HL-60 (cell line): ENCODE data around the gene TM9SF3.

Experiments
- CTCF ChIP-seq: IDR thresholded peaks from one replicate; pipeline ENCODE4 v1.5.1; 2011; ENCODE audit warnings: low read length, control low read depth, inconsistent platforms; ENCODE audit not compliant: insufficient read depth
- REST ChIP-seq: IDR thresholded peaks from 2 replicates; pipeline ENCODE4 v1.6.1; 2012; ENCODE audit warnings: low read depth; ENCODE audit not compliant: insufficient replicate concordance

DNA sequence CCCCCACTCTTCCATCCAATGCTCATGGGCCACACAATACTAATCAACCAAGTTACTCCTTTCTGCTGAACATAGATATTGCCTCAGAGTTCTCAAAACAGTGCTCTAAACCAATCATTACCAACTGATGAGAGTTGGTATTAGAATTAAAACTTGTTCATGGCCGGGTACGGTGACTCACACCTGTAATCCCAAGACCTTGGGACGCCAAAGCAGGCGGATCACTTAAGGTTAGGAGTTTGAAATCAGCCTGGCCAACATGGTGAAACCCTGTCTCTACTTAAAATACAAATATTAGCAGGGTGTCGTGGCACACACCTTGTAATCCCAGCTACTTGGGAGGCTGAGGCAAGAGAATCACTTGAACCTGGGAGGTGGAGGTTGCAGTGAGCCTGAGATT, 8.2 kb downstream of the TM9SF3 start:
- TF ChIP-seq CTCF: no peak
- TF ChIP-seq REST: no peak
